Sigmoid colon (tissue), 3 donors: ENCODE results near the gene SERPINB10.

Experiments used
- POLR2A ChIP-seq, 2 donors: fragments of 450-650 bp; IDR thresholded peaks; one replicate each; pipeline ENCODE4 v1.6.1; 2016; ENCODE audit warnings: antibody characterized with exemption in 2 of 2, mild to moderate bottlenecking in 2 of 2, moderate library complexity in 2 of 2
- TF ChIP-seq, protein P1 (sequence below), 4 experiments: fragments of 450-650 bp in 3 of 4; fragments of 200-600 bp in 1 of 4; IDR thresholded peaks; one replicate each; pipeline ENCODE4 v1.5.1; 2016 to 2019; ENCODE audit warnings: antibody characterized with exemption in 4 of 4, mild to moderate bottlenecking in 3 of 4, moderate library complexity in 2 of 4

DNA sequence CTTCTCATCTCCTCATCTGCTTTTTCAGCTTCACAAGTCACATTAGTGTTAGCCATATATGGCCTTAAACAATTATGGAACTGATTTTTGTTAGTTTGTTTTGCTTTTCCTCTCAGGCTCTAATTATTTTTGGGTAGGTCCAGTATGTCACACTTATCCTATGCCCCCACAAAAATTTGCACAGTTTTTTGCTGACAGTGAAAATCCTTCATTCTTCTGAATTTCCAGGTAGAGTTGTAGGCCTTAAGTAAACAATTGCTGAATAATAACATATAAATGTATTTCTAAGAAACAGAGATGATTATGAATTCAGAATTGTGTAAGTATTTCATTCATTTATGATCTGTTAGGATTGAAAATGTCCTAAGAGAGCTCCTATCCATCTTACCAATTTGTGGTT lies 8.6 kb upstream of the SERPINB10 start:
- TF ChIP-seq, protein P1, sequence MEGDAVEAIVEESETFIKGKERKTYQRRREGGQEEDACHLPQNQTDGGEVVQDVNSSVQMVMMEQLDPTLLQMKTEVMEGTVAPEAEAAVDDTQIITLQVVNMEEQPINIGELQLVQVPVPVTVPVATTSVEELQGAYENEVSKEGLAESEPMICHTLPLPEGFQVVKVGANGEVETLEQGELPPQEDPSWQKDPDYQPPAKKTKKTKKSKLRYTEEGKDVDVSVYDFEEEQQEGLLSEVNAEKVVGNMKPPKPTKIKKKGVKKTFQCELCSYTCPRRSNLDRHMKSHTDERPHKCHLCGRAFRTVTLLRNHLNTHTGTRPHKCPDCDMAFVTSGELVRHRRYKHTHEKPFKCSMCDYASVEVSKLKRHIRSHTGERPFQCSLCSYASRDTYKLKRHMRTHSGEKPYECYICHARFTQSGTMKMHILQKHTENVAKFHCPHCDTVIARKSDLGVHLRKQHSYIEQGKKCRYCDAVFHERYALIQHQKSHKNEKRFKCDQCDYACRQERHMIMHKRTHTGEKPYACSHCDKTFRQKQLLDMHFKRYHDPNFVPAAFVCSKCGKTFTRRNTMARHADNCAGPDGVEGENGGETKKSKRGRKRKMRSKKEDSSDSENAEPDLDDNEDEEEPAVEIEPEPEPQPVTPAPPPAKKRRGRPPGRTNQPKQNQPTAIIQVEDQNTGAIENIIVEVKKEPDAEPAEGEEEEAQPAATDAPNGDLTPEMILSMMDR (IDR thresholded peaks at IDR 0.05), result no peak
- no peak for TF ChIP-seq POLR2A (IDR thresholded peaks at IDR 0.05)
